Pancreas (tissue), 10 donors: Measurements from ENCODE around the gene RAB40C. TPM values are rescaled to one million over a fixed set of nuclear protein-coding genes. Genes with fewer than 3 reads are reported as not detected.

Source experiments
- ATAC-seq, 4 donors: fragments of 200-7000 bp; cut with Tn5 transposase; one replicate each; pipeline versions ENCODE4 v1.8.0 to v1.9.1; 2020; ENCODE audit warnings: mild to moderate bottlenecking in 4 of 4, moderate library complexity in 4 of 4
- DNase-seq, 6 donors: peaks; one replicate each; pipeline ENCODE4 v3.0.0-alpha.2; 2020
- FAIRE-seq: peaks from 2 replicates; lab custom pipeline; 2012; peaks lifted over from hg19 to GRCh38; lab: Jason Lieb, UNC
- H3K27ac ChIP-seq, 4 donors: fragments of 200-600 bp; sonication (generic); 1 replicate in 3 of 4; 2 replicates in 1 of 4; pipeline versions ENCODE4 v1.5.0 to v1.8.0; 2020
- H3K27me3 ChIP-seq, 4 donors: fragments of 200-600 bp; one replicate each; pipeline ENCODE4 v1.8.0; 2021
- H3K36me3 ChIP-seq, 3 donors: fragments of 200-600 bp; sonication (generic) in 1 of 3; one replicate each; pipeline versions ENCODE4 v1.5.0 to v1.8.0; 2020 to 2021
- H3K4me1 ChIP-seq, 3 donors: fragments of 200-600 bp; one replicate each; pipeline ENCODE4 v1.8.0; 2021
- H3K4me3 ChIP-seq, 4 donors: fragments of 200-600 bp; sonication (generic) in 2 of 4; one replicate each; pipeline versions ENCODE4 v1.5.0 to v1.8.0; 2020 to 2021
- H3K9me3 ChIP-seq, 4 donors: fragments of 200-600 bp; one replicate each; pipeline ENCODE4 v1.8.0; 2021
- CTCF ChIP-seq, 4 donors: fragments of 200-600 bp; sonication (generic) in 3 of 4; IDR thresholded peaks; one replicate each; pipeline versions ENCODE4 v1.5.0 to v1.8.0; 2021; ENCODE audit warnings: antibody characterized with exemption in 4 of 4
- WGBS, 2 donors: extraction: QIAGEN DNeasy Blood & Tissue Kit; methylation state at CpG; one replicate each; pipeline ENCODE4 v1.1.7; 2013; 5-methylcytosine and 5-hydroxymethylcytosine counted together
- intact Hi-C, 3 donors: fragments of 100-400 bp; cut with DNase I; formaldehyde crosslinking; loops; one replicate each; pipeline versions ENCODE4 v1.11.1 to v1.14.2; 2022
- polyA plus RNA-seq, 2 donors: library from polyadenylated mRNA; stranded (reverse); fragments of 200-250 nt; gene quantifications; one replicate each; pipeline ENCODE4 v1.2.3, GENCODE V29; 2013
- total RNA-seq, 6 donors: library from RNA; stranded (reverse); fragmentation: NEBNext Ultra II Directional in 4 of 6; extraction: Animal tissue kit (Norgen Biotek cat#: 25700) in 4 of 6; gene quantifications; one replicate each; pipeline versions ENCODE4 v1.2.1 to v1.2.4, GENCODE V29; 2021 to 2023
- donor health status: healthy with polysubstance abuse.
- donor health status: DM: no; HTN: no; CAD: no; lungs with moderate emphysema.
- donor health status: DM: no; HTN: no; CAD: no.
- donor health status: control.
- donor health status: control.
- donor health status: Bipolar disorder and iron deficiency.
- donor health status: DM: yes; HTN: yes; CAD: no.
- donor health status: DM: no; HTN: no; CAD: no.
- donor health status: DM: no; HTN: no; CAD: no.
- donor health status: DM: yes; HTN: yes; CAD: no.

The RAB40C gene
- total and polyA plus RNA-seq, 8 donors: 19.4 to 71.4 (median 33.8) TPM

- no peak for TF ChIP-seq CTCF (IDR thresholded peaks at IDR 0.05)
- intact Hi-C loops: no loop called here
- Histone ChIP-seq H3K36me3 (peaks cover 6 to 35% (median 32%) of the 10 kb centered on the region in 3 donors), H3K4me1 (peaks cover 0 to 10% (median 7%) of the 10 kb centered on the region in 3 donors), H3K4me3 (no peak overlapping the region), H3K9me3 (no peaks in the 10 kb centered on the region), H3K27me3 (no peaks in the 10 kb centered on the region), H3K27ac (no peak overlapping the region)
- FAIRE-seq (no peak), DNase-seq (peak in 1 of 6 donors; percentile 83), ATAC-seq (no peak)
- WGBS, 2 donors: 87 to 89% methylated on average over 39 to 40 of the region's 40 CpGs
These were observed 81.7 kb downstream of the RAB40C start for GRCh38 chr16:671353-672131.

- Histone ChIP-seq H3K4me1 (peaks cover 0 to 9% (median 7%) of the 10 kb centered on the region in 3 donors), H3K36me3 (peaks cover 6 to 35% (median 32%) of the 10 kb centered on the region in 3 donors), H3K27ac (no peak overlapping the region), H3K4me3 (no peak overlapping the region), H3K27me3 (no peaks in the 10 kb centered on the region), H3K9me3 (no peaks in the 10 kb centered on the region)
- intact Hi-C loops: no loop called here
- DNase-seq (peak in 1 of 6 donors; percentile 79), FAIRE-seq (no peak), ATAC-seq (no peak)
- 93 to 95% methylated on average over 19 of the region's 19 CpGs for WGBS, 2 donors
- TF ChIP-seq CTCF (IDR thresholded peaks at IDR 0.05): no peak
These were observed 82.5 kb downstream of the RAB40C start for GRCh38 chr16:672371-672770.

DNA sequence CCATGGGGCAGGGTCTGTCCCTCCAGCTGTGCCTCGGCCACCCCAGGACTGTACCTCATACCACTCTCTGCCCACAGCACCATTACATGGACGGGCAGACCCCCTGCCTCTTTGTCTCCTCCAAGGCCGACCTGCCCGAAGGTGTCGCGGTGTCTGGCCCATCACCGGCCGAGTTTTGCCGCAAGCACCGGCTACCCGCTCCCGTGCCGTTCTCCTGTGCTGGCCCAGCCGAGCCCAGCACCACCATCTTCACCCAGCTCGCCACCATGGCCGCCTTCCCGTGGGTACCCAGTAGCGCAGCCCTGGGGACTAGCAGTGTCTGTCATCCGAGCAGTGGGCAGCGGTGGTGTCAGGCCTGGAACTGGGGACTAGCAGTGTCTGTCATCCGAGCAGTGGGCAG, 83.0 kb downstream of the RAB40C start:
- Histone ChIP-seq H3K27me3 (no peaks in the 10 kb centered on the region), H3K36me3 (peaks cover 6 to 35% (median 32%) of the 10 kb centered on the region in 3 donors), H3K27ac (no peak overlapping the region), H3K4me1 (peaks cover 0 to 5% (median 5%) of the 10 kb centered on the region in 3 donors), H3K9me3 (no peaks in the 10 kb centered on the region), H3K4me3 (no peak overlapping the region)
- TF ChIP-seq CTCF (IDR thresholded peaks at IDR 0.05): no peak
- intact Hi-C loops: no loop called here
- FAIRE-seq: no peak
- ATAC-seq: no peak
- 95 to 97% methylated on average over 21 of the region's 21 CpGs for WGBS, 2 donors
- DNase-seq: peak in 1 of 6 donors; percentile 80

- Histone ChIP-seq H3K36me3 (peaks cover 6 to 35% (median 32%) of the 10 kb centered on the region in 3 donors), H3K27me3 (no peaks in the 10 kb centered on the region), H3K27ac (no peak overlapping the region), H3K4me1 (peaks cover 0 to 5% (median 5%) of the 10 kb centered on the region in 3 donors), H3K4me3 (no peak overlapping the region), H3K9me3 (no peaks in the 10 kb centered on the region)
- peak in 1 of 6 donors; percentile 73 for DNase-seq
- no peak for FAIRE-seq
- intact Hi-C loops: no loop called here
- TF ChIP-seq CTCF (IDR thresholded peaks at IDR 0.05): no peak
- no peak for ATAC-seq
- 93 to 95% methylated on average over 17 to 18 of the region's 18 CpGs for WGBS, 2 donors
These were observed 83.6 kb downstream of the RAB40C start for GRCh38 chr16:673399-673991.
